ENCODE measurements around the gene YWHAQ. TPM values are rescaled to one million over a fixed set of nuclear protein-coding genes. Genes with fewer than 3 reads are reported as not detected.

YWHAQ gene
- total and polyA plus RNA-seq, 9 of the 15 experiments (the other 6 are each of a cell fraction or from before 2014, with no cell fraction given), result 63.1 to 359 (median 203) TPM

- TF ChIP-seq, protein P1, sequence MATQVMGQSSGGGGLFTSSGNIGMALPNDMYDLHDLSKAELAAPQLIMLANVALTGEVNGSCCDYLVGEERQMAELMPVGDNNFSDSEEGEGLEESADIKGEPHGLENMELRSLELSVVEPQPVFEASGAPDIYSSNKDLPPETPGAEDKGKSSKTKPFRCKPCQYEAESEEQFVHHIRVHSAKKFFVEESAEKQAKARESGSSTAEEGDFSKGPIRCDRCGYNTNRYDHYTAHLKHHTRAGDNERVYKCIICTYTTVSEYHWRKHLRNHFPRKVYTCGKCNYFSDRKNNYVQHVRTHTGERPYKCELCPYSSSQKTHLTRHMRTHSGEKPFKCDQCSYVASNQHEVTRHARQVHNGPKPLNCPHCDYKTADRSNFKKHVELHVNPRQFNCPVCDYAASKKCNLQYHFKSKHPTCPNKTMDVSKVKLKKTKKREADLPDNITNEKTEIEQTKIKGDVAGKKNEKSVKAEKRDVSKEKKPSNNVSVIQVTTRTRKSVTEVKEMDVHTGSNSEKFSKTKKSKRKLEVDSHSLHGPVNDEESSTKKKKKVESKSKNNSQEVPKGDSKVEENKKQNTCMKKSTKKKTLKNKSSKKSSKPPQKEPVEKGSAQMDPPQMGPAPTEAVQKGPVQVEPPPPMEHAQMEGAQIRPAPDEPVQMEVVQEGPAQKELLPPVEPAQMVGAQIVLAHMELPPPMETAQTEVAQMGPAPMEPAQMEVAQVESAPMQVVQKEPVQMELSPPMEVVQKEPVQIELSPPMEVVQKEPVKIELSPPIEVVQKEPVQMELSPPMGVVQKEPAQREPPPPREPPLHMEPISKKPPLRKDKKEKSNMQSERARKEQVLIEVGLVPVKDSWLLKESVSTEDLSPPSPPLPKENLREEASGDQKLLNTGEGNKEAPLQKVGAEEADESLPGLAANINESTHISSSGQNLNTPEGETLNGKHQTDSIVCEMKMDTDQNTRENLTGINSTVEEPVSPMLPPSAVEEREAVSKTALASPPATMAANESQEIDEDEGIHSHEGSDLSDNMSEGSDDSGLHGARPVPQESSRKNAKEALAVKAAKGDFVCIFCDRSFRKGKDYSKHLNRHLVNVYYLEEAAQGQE (IDR thresholded peaks at IDR 0.05; ENCODE audit: borderline replicate concordance), result 0 out of 2 replicates have a peak, but pooled peaks have one; percentile 20
- TF ChIP-seq, protein P1 (CRISPR knock-in tag; IDR thresholded peaks at IDR 0.05; ENCODE audit: low read depth), result no peak
Observed at GRCh38 chr2:9639740-9640343, 9.0 kb upstream of the YWHAQ start (continued).

Measured in K562 (cell line).